Heart left ventricle (tissue), 13 donors: Measurements from ENCODE around the gene CDC25B.

Experiments
- POLR2A ChIP-seq, 2 donors: fragments of 450-650 bp; IDR thresholded peaks; one replicate each; pipeline ENCODE4 v1.6.1; 2017; ENCODE audit warnings: antibody characterized with exemption in 2 of 2, mild to moderate bottlenecking in 2 of 2, moderate library complexity in 2 of 2
- TF ChIP-seq, protein P1 (sequence below), 12 donors: fragments of 200-600 bp; sonication (generic) in 4 of 12; IDR thresholded peaks; one replicate each; pipeline versions ENCODE4 v1.5.0 to v1.8.0; 2018 to 2022; ENCODE audit warnings: antibody characterized with exemption in 12 of 12, mild to moderate bottlenecking in 5 of 12
- donor health status: ischemic (EF 13 %, LVEDD 7.1; RV severe dilation, severe dysfunction).
- donor health status: DM: no; HTN: yes; CAD: no.
- donor health status: DM: no; HTN: no; CAD: no.
- donor health status: ischemic (EF 25% LVEDD 6.9; RV normal size, moderate dysfunction).
- donor health status: ischemic (EF 25% LVEDD 5.7; RV mildly dilated, moderate dysfunction).
- donor health status: ischemic (EF 35%, LVEDD 5.7; RV mildly dilated, moderate dysfunction).
- donor health status: nonischemic (EF 11% LVEDD 7.7; RV severe dilation, severe dysfunction).
- donor health status: DM: yes; HTN: yes; CAD: no.
- donor health status: PGD.
- donor health status: ischemic (EF 29% LVEDD 5.4; RV normal size, mild dysfunction).
- donor health status: nonischemic (EF 23%, LVEDD 6.1; RV moderate dilation, normal function).

DNA sequence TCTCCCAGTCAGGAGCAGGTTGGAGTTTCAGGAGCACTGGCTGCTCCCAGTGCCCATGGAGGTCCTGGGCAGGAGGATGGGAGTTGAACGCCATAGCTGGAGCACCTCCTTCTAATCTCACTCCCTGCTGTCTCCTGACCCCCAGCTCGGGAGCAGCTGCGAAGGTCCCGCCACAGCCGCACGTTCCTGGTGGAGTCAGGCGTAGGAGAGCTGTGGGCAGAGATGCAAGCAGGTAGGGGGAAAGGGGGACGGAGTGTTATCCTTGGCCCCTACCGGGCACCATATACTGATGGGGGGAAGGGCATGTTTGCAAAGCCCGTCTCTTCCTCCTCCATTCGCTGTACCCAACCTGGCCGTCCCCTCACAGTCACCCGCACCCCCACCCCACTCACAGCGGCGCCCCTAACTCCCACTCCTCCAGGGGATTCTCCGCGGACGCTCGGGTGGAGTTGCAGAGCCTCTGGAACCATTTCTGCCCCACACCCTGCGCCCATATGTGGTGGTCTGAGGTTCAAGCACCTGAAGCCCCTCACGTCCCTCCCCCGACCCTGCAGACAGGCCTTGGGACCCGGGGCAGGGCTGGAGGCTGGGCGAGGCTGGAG is 46.9 kb upstream of the CDC25B start:
- TF ChIP-seq, protein P1, sequence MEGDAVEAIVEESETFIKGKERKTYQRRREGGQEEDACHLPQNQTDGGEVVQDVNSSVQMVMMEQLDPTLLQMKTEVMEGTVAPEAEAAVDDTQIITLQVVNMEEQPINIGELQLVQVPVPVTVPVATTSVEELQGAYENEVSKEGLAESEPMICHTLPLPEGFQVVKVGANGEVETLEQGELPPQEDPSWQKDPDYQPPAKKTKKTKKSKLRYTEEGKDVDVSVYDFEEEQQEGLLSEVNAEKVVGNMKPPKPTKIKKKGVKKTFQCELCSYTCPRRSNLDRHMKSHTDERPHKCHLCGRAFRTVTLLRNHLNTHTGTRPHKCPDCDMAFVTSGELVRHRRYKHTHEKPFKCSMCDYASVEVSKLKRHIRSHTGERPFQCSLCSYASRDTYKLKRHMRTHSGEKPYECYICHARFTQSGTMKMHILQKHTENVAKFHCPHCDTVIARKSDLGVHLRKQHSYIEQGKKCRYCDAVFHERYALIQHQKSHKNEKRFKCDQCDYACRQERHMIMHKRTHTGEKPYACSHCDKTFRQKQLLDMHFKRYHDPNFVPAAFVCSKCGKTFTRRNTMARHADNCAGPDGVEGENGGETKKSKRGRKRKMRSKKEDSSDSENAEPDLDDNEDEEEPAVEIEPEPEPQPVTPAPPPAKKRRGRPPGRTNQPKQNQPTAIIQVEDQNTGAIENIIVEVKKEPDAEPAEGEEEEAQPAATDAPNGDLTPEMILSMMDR (IDR thresholded peaks at IDR 0.05), result no peak
- TF ChIP-seq POLR2A (IDR thresholded peaks at IDR 0.05), result no peak
